HEK293 (cell line): Measurements from ENCODE around the gene TTLL7.

ENCODE experiments used
- CTCF ChIA-PET: fragments of 350-600 bp; formaldehyde crosslinking; extraction: SDS; loops from one replicate; lab custom pipeline; 2021; ENCODE audit warnings: antibody characterized with exemption; lab: Yijun Ruan, JAX
- POLR2A ChIA-PET: fragments of 300-600 bp; formaldehyde crosslinking; extraction: SDS; loops from one replicate; lab custom pipeline; 2020; ENCODE audit warnings: antibody characterized with exemption, inconsistent platforms; lab: Yijun Ruan, JAX
- H3K27ac ChIP-seq: fragments of 200-500 bp; sonication (Bioruptor generic); 2 replicates; pipeline ENCODE4 v1.5.1; 2014; ENCODE audit warnings: low read depth, low read length, control low read depth, inconsistent platforms; ENCODE audit errors: extremely low read depth
- H3K36me3 ChIP-seq, 2 experiments: fragments of 200-500 bp in 1 of 2; sonication (Bioruptor generic) in 1 of 2; 1 replicate in 1 of 2; 2 replicates in 1 of 2; pipeline ENCODE4 v1.5.1; 2014 to 2017; ENCODE audit warnings: inconsistent platforms in 2 of 2, low read length in 2 of 2; ENCODE audit not compliant: control insufficient read depth in 2 of 2, insufficient read depth in 1 of 2
- H3K4me1 ChIP-seq: fragments of 200-500 bp; sonication (Bioruptor generic); 2 replicates; pipeline ENCODE4 v1.5.1; 2014; ENCODE audit warnings: mild to moderate bottlenecking, low read length, inconsistent platforms; ENCODE audit not compliant: control insufficient read depth, insufficient read depth
- H3K4me3 ChIP-seq: 2 replicates; pipeline ENCODE4 v1.5.1; 2011; ENCODE audit warnings: low read depth, mild to moderate bottlenecking, control low read depth, low read length, moderate library complexity
- H3K9me3 ChIP-seq: fragments of 200-500 bp; sonication (Bioruptor generic); 2 replicates; pipeline ENCODE4 v1.5.1; 2014; ENCODE audit warnings: low read depth, low read length, inconsistent platforms; ENCODE audit not compliant: control insufficient read depth, insufficient read depth
- ATF2 ChIP-seq: fragments of 450-650 bp; formaldehyde crosslinking; IDR thresholded peaks from 2 replicates; pipeline ENCODE4 v1.5.1; 2016; ENCODE audit warnings: missing biosample characterization, missing genetic modification characterization, low read depth
- KLF16 ChIP-seq: fragments of 450-650 bp; formaldehyde crosslinking; IDR thresholded peaks from 2 replicates; pipeline ENCODE4 v1.5.1; 2017; ENCODE audit warnings: missing biosample characterization, missing genetic modification characterization
- OSR2 ChIP-seq: fragments of 450-650 bp; formaldehyde crosslinking; IDR thresholded peaks from 2 replicates; pipeline ENCODE4 v1.5.1; 2016; ENCODE audit warnings: missing biosample characterization, missing genetic modification characterization
- PRDM6 ChIP-seq: fragments of 450-650 bp; formaldehyde crosslinking; IDR thresholded peaks from 2 replicates; pipeline ENCODE4 v1.5.1; 2017; ENCODE audit warnings: missing biosample characterization, missing genetic modification characterization
- TCF7L2 ChIP-seq: IDR thresholded peaks from 2 replicates; pipeline ENCODE4 v1.6.1; 2011; ENCODE audit warnings: low read depth, mild to moderate bottlenecking, inconsistent platforms, low read length, moderate library complexity, borderline replicate concordance
- ZBTB48 ChIP-seq: fragments of 450-650 bp; formaldehyde crosslinking; IDR thresholded peaks from 2 replicates; pipeline ENCODE4 v1.5.1; 2016; ENCODE audit warnings: missing biosample characterization, missing genetic modification characterization
- ZFP41 ChIP-seq: fragments of 450-650 bp; formaldehyde crosslinking; IDR thresholded peaks from 2 replicates; pipeline ENCODE4 v1.5.1; 2016; ENCODE audit warnings: missing biosample characterization, missing genetic modification characterization, borderline replicate concordance
- ZNF132 ChIP-seq: fragments of 450-650 bp; formaldehyde crosslinking; IDR thresholded peaks from 2 replicates; pipeline ENCODE4 v1.5.1; 2017; ENCODE audit warnings: missing biosample characterization, missing genetic modification characterization, borderline replicate concordance
- ZNF174 ChIP-seq: fragments of 450-650 bp; formaldehyde crosslinking; IDR thresholded peaks from 2 replicates; pipeline ENCODE4 v1.5.0; 2017; ENCODE audit warnings: missing biosample characterization, mild to moderate bottlenecking, missing genetic modification characterization
- ZNF221 ChIP-seq: fragments of 450-650 bp; formaldehyde crosslinking; IDR thresholded peaks from 2 replicates; pipeline ENCODE4 v1.5.1; 2017; ENCODE audit warnings: missing biosample characterization, missing genetic modification characterization, borderline replicate concordance
- ZNF223 ChIP-seq: fragments of 450-650 bp; formaldehyde crosslinking; IDR thresholded peaks from 2 replicates; pipeline ENCODE4 v1.5.1; 2016; ENCODE audit warnings: missing biosample characterization, missing genetic modification characterization
- ZNF433 ChIP-seq: fragments of 450-650 bp; formaldehyde crosslinking; IDR thresholded peaks from 2 replicates; pipeline ENCODE4 v1.5.1; 2016; ENCODE audit warnings: missing biosample characterization, missing genetic modification characterization, low read depth
- ZNF529 ChIP-seq: fragments of 450-650 bp; formaldehyde crosslinking; IDR thresholded peaks from 2 replicates; pipeline ENCODE4 v1.5.1; 2017; ENCODE audit warnings: missing genetic modification characterization, missing biosample characterization; ENCODE audit not compliant: insufficient replicate concordance
- ZNF621 ChIP-seq: fragments of 450-650 bp; formaldehyde crosslinking; IDR thresholded peaks from 2 replicates; pipeline ENCODE4 v1.5.1; 2017; ENCODE audit warnings: missing biosample characterization, missing genetic modification characterization
- ZNF626 ChIP-seq: fragments of 450-650 bp; sonication (Bioruptor Pico); formaldehyde crosslinking; IDR thresholded peaks from 2 replicates; pipeline ENCODE4 v1.5.1; 2018; ENCODE audit warnings: missing biosample characterization, missing genetic modification characterization, inconsistent platforms
- ZNF704 ChIP-seq: fragments of 450-650 bp; formaldehyde crosslinking; IDR thresholded peaks from 2 replicates; pipeline ENCODE4 v1.5.1; 2016; ENCODE audit warnings: missing biosample characterization, missing genetic modification characterization
- ZNF792 ChIP-seq: fragments of 450-650 bp; formaldehyde crosslinking; IDR thresholded peaks from 2 replicates; pipeline ENCODE4 v1.5.1; 2016; ENCODE audit warnings: missing biosample characterization, missing genetic modification characterization
- TF ChIP-seq, protein P1 (sequence below): fragments of 450-650 bp; formaldehyde crosslinking; IDR thresholded peaks from 2 replicates; pipeline ENCODE4 v1.5.1; 2017; ENCODE audit warnings: missing biosample characterization, missing genetic modification characterization
- TF ChIP-seq, protein P2 (sequence below): fragments of 450-650 bp; formaldehyde crosslinking; IDR thresholded peaks from 2 replicates; pipeline ENCODE4 v1.5.1; 2016; ENCODE audit warnings: missing biosample characterization, missing genetic modification characterization
- TF ChIP-seq, protein P3 (sequence below): fragments of 450-650 bp; formaldehyde crosslinking; IDR thresholded peaks from 2 replicates; pipeline ENCODE4 v1.5.0; 2017; ENCODE audit warnings: missing biosample characterization, missing genetic modification characterization, borderline replicate concordance
- TF ChIP-seq, protein P4 (sequence below): IDR thresholded peaks from 2 replicates; pipeline ENCODE4 v1.6.1; 2011; ENCODE audit warnings: mild to moderate bottlenecking, low read depth, low read length, borderline replicate concordance

TTLL7 gene

DNA sequence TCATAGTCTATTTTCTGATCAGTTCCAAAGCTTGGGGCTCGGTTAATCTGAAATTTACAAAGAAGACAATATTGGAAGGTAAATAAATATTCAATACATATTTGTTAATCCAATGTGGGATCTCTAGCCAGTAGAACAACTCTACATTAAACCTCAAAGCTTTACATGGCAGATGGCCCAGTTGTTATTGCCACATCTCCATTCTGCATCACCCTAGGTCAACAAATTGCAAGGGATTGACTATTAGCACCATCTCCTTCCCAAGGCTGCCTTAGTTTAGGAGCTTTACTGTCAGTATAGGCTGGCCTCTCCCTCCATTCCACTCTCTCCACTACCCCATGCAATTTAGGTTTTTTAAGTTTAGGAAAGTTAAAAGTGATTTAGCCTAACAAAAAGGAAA, 69.7 kb downstream of the TTLL7 start:
- Histone ChIP-seq H3K9me3 (no peaks in the 10 kb centered on the region), H3K4me3 (no peak overlapping the region), H3K27ac (no peak overlapping the region), H3K4me1 (no peaks in the 10 kb centered on the region), H3K36me3 (peaks cover 0 to 3% of the 10 kb centered on the region in 2 experiments; a peak in 1 of 3 replicates)
- CTCF ChIA-PET = interaction anchor here (0.6 to 6.4 kb wide), 7 partner anchors 11 to 792 kb away, joined by 3 to 55 read pairs (median 3); no protein-coding TSS in a partner anchor
- POLR2A ChIA-PET = no interaction called here
- TF ChIP-seq ZBTB48 (tag by site-specific recombination) (no peak), ZNF433 (tag by site-specific recombination) (no peak), ATF2 (tag by site-specific recombination) (no peak), ZNF174 (tag by site-specific recombination) (no peak), TCF7L2 (no peak), ZNF221 (no peak), ZNF626 (tag by site-specific recombination) (no peak), ZNF132 (tag by site-specific recombination) (no peak), ZNF223 (tag by site-specific recombination) (no peak)
- TF ChIP-seq, protein P1, sequence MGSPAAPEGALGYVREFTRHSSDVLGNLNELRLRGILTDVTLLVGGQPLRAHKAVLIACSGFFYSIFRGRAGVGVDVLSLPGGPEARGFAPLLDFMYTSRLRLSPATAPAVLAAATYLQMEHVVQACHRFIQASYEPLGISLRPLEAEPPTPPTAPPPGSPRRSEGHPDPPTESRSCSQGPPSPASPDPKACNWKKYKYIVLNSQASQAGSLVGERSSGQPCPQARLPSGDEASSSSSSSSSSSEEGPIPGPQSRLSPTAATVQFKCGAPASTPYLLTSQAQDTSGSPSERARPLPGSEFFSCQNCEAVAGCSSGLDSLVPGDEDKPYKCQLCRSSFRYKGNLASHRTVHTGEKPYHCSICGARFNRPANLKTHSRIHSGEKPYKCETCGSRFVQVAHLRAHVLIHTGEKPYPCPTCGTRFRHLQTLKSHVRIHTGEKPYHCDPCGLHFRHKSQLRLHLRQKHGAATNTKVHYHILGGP = no peak

DNA sequence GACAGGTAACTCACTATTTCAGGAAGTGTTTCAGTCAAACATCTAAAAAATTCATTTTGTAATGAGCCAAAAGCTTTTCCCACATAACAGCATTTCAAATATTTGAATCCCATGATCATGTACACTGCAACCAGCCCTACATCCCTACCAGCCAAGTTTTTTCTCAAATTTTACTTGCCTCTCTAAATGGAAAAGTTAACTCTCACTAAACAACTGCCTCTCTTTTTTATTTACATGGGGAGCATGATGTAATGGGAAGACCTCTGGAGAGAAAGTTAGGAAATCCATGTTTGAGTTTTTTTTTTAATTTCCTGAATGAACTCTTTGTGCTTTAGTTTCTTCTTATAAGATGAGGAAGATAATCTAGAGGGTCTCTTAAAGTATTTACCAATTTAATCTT, 70.5 kb downstream of the TTLL7 start:
- no peak overlapping the region for H3K27ac ChIP-seq
- H3K4me1 ChIP-seq = no peaks in the 10 kb centered on the region
- POLR2A ChIA-PET = no interaction called here
- no peak overlapping the region for H3K4me3 ChIP-seq
- CTCF ChIA-PET = interaction anchor here (0.6 to 6.4 kb wide), 4 partner anchors 10 to 692 kb away, joined by 3 to 55 read pairs (median 4); no protein-coding TSS in a partner anchor
- no peaks in the 10 kb centered on the region for H3K9me3 ChIP-seq
- H3K36me3 ChIP-seq = peaks cover 0 to 3% of the 10 kb centered on the region in 2 experiments; a peak in 1 of 3 replicates
- TF ChIP-seq OSR2 (tag by site-specific recombination) = no peak
- TF ChIP-seq, protein P2, sequence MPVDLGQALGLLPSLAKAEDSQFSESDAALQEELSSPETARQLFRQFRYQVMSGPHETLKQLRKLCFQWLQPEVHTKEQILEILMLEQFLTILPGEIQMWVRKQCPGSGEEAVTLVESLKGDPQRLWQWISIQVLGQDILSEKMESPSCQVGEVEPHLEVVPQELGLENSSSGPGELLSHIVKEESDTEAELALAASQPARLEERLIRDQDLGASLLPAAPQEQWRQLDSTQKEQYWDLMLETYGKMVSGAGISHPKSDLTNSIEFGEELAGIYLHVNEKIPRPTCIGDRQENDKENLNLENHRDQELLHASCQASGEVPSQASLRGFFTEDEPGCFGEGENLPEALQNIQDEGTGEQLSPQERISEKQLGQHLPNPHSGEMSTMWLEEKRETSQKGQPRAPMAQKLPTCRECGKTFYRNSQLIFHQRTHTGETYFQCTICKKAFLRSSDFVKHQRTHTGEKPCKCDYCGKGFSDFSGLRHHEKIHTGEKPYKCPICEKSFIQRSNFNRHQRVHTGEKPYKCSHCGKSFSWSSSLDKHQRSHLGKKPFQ (tag by site-specific recombination) = no peak
- TF ChIP-seq ZNF529 (tag by site-specific recombination) = no peak
- TF ChIP-seq ZNF621 = no peak
- TF ChIP-seq, protein P3, sequence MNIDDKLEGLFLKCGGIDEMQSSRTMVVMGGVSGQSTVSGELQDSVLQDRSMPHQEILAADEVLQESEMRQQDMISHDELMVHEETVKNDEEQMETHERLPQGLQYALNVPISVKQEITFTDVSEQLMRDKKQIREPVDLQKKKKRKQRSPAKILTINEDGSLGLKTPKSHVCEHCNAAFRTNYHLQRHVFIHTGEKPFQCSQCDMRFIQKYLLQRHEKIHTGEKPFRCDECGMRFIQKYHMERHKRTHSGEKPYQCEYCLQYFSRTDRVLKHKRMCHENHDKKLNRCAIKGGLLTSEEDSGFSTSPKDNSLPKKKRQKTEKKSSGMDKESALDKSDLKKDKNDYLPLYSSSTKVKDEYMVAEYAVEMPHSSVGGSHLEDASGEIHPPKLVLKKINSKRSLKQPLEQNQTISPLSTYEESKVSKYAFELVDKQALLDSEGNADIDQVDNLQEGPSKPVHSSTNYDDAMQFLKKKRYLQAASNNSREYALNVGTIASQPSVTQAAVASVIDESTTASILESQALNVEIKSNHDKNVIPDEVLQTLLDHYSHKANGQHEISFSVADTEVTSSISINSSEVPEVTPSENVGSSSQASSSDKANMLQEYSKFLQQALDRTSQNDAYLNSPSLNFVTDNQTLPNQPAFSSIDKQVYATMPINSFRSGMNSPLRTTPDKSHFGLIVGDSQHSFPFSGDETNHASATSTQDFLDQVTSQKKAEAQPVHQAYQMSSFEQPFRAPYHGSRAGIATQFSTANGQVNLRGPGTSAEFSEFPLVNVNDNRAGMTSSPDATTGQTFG = no peak
- TF ChIP-seq ZNF792 (tag by site-specific recombination) = no peak
- TF ChIP-seq KLF16 (tag by site-specific recombination) = no peak
- no peak for TF ChIP-seq PRDM6 (tag by site-specific recombination)
- no peak for TF ChIP-seq ZNF704 (tag by site-specific recombination)
- TF ChIP-seq, protein P4, sequence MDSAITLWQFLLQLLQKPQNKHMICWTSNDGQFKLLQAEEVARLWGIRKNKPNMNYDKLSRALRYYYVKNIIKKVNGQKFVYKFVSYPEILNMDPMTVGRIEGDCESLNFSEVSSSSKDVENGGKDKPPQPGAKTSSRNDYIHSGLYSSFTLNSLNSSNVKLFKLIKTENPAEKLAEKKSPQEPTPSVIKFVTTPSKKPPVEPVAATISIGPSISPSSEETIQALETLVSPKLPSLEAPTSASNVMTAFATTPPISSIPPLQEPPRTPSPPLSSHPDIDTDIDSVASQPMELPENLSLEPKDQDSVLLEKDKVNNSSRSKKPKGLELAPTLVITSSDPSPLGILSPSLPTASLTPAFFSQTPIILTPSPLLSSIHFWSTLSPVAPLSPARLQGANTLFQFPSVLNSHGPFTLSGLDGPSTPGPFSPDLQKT = no peak
- TF ChIP-seq ZFP41 (tag by site-specific recombination) = no peak
